PC-3 (cell line): ENCODE data around the gene DNAH17. TPM values are rescaled to one million over a fixed set of nuclear protein-coding genes. Genes with fewer than 3 reads are reported as not detected.
A peak's percentile ranks its signal among the peaks of the same experiment; 100 is the strongest.

ENCODE experiments used
- ATAC-seq: fragments of 200-7000 bp; cut with Tn5 transposase; 2 replicates; pipeline ENCODE4 v1.9.1; 2020; ENCODE audit warnings: mild to moderate bottlenecking, moderate library complexity
- BruUV-seq: library from RNA; stranded (reverse); fragments of 400-500 nt; replicated peaks from 2 replicates; lab custom pipeline; 2021; lab: Mats Ljungman, UMichigan
- CTCF ChIA-PET: fragments of 300-600 bp; sonication (Branson Sonifier 250); formaldehyde crosslinking; loops from one replicate; lab custom pipeline; 2022; ENCODE audit warnings: antibody characterized with exemption; lab: Charles Lee
- POLR2A ChIA-PET: fragments of 300-600 bp; sonication (Branson Sonifier 250); formaldehyde crosslinking; loops from one replicate; lab custom pipeline; 2022; ENCODE audit warnings: antibody characterized with exemption; ENCODE audit not compliant: unreplicated experiment; lab: Charles Lee
- DNase-seq: peaks from one replicate; pipeline ENCODE4 v3.0.0-alpha.2; 2015
- H2AFZ ChIP-seq: fragments of 300-600 bp; sonication (generic); 2 replicates; pipeline ENCODE4 v1.6.0; 2016; ENCODE audit warnings: antibody characterized with exemption, low read length
- H3F3A ChIP-seq: fragments of 300-600 bp; sonication (generic); one replicate; pipeline ENCODE4 v1.6.0; 2017; ENCODE audit warnings: antibody characterized with exemption, low read length, control low read depth, mild to moderate bottlenecking; ENCODE audit not compliant: unreplicated experiment
- H3K27ac ChIP-seq: fragments of 300-600 bp; sonication (generic); 2 replicates; pipeline ENCODE4 v1.5.1; 2016; ENCODE audit warnings: mild to moderate bottlenecking, low read length
- H3K27me3 ChIP-seq: fragments of 300-600 bp; sonication (generic); 2 replicates; pipeline ENCODE4 v1.6.1; 2016; ENCODE audit warnings: low read length, mixed read lengths
- H3K36me3 ChIP-seq: fragments of 300-600 bp; sonication (generic); 2 replicates; pipeline ENCODE4 v1.6.1; 2016; ENCODE audit warnings: low read depth, mixed run types, low read length, mixed read lengths
- H3K4me1 ChIP-seq: fragments of 300-600 bp; sonication (generic); 2 replicates; pipeline ENCODE4 v1.5.1; 2016; ENCODE audit warnings: low read length; ENCODE audit not compliant: insufficient read depth
- H3K4me2 ChIP-seq: fragments of 300-600 bp; sonication (generic); 2 replicates; pipeline ENCODE4 v1.6.0; 2016; ENCODE audit warnings: low read length
- H3K4me3 ChIP-seq: fragments of 300-600 bp; sonication (generic); 2 replicates; pipeline ENCODE4 v1.5.1; 2016; ENCODE audit warnings: mild to moderate bottlenecking, low read length, mixed read lengths
- H3K79me2 ChIP-seq: fragments of 300-600 bp; sonication (generic); 2 replicates; pipeline ENCODE4 v1.6.1; 2017; ENCODE audit warnings: low read length, mixed read lengths
- H3K9ac ChIP-seq: fragments of 300-600 bp; sonication (generic); 2 replicates; pipeline ENCODE4 v1.6.0; 2016; ENCODE audit warnings: mild to moderate bottlenecking, low read length
- H3K9me2 ChIP-seq: fragments of 300-600 bp; sonication (generic); replicated peaks from 2 replicates; pipeline ENCODE4 v1.6.1; 2016; ENCODE audit warnings: mixed run types, low read length, mixed read lengths
- H3K9me3 ChIP-seq: fragments of 300-600 bp; sonication (generic); 2 replicates; pipeline ENCODE4 v1.6.1; 2016; ENCODE audit warnings: low read length, mixed read lengths
- H4K20me1 ChIP-seq: fragments of 300-600 bp; sonication (generic); 2 replicates; pipeline ENCODE4 v1.6.1; 2016; ENCODE audit warnings: low read length, mixed read lengths
- CTCF ChIP-seq: fragments of 300-600 bp; sonication (generic); conservative IDR thresholded peaks from 2 replicates; pipeline ENCODE4 v1.5.1; 2017; ENCODE audit warnings: antibody characterized with exemption, low read depth, mild to moderate bottlenecking, low read length
- EZH2 ChIP-seq: fragments of 300-600 bp; sonication (generic); IDR thresholded peaks from one replicate; pipeline ENCODE4 v1.6.1; 2017; ENCODE audit warnings: antibody characterized with exemption, mild to moderate bottlenecking, low read length; ENCODE audit not compliant: unreplicated experiment
- EZH2phosphoT487 ChIP-seq: fragments of 300-600 bp; sonication (generic); IDR thresholded peaks from 2 replicates; pipeline ENCODE4 v1.6.1; 2018; ENCODE audit warnings: mild to moderate bottlenecking, antibody characterized with exemption, low read length, borderline replicate concordance
- intact Hi-C: fragments of 100-400 bp; cut with micrococcal nuclease; formaldehyde crosslinking; loops from 2 replicates; pipeline ENCODE4 v1.9.0; 2023
- total RNA-seq: library from RNA; depleted of rRNA; stranded (reverse); fragments of >200 nt; gene quantifications from 2 replicates; pipeline ENCODE4 v1.2.3, GENCODE V29; 2014

DNAH17 gene
- total RNA-seq, 1 experiment from 2014 or later = 0.04 TPM

GRCh38 chr17:78378225-78379130, 198.7 kb downstream of the DNAH17 start, which contains the start of gene PGS1:
PGS1 (plus strand) TSS chr17:78378649; CDS start chr17:78378666, 17 bp downstream.
- peaks cover 67% of the 10 kb centered on the region for H3K4me1 ChIP-seq
- H3K79me2 ChIP-seq = peaks cover 50% of the 10 kb centered on the region
- intact Hi-C loops = loop anchor here (2.0 kb wide), 1 partner anchor 18 kb away; the partner anchor contains the start of gene SOCS3

DNA sequence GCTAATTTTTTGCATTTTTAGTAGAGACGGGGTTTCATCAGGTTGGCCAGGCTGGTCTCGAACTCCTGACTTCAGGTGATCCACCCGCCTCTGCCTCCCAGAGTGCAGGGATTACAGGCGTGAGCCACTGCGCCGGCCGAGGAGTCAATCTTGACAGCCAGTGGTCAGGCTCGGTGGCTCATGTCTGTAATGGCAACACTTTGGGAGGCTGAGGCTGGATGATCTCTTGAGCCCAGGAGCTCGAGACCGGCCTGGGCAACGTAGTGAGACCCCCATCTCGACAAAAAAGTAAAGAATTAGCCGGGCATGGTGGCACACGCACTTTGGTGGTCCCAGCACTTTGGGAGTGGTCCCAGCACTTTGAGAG, 199.4 kb downstream of the DNAH17 start:
- intact Hi-C loops = loop anchor here (2.0 kb wide), 1 partner anchor 17 kb away; the partner anchor contains the start of gene SOCS3
- ATAC-seq = no peak
- peaks cover 67% of the 10 kb centered on the region for H3K4me1 ChIP-seq
- peak overlapping the region; percentile 81 for H3K4me2 ChIP-seq
- DNase-seq = no peak
- peaks cover 4% of the 10 kb centered on the region; the same call in 1 of the 2 replicates for H3K36me3 ChIP-seq
- H3K4me3 ChIP-seq = peak overlapping the region; percentile 78
- CTCF ChIA-PET = no interaction called here
- TF ChIP-seq CTCF (no peak), EZH2 (no peak), EZH2phosphoT487 (no peak)
- H2AFZ ChIP-seq = peak overlapping the region; percentile 94
- H3K27me3 ChIP-seq = no peaks in the 10 kb centered on the region
- H3K9me3 ChIP-seq = no peaks in the 10 kb centered on the region
- H4K20me1 ChIP-seq = peaks cover 20% of the 10 kb centered on the region; the same call in 1 of the 2 replicates
- H3K9ac ChIP-seq = peak overlapping the region; percentile 89
- H3K27ac ChIP-seq = no peak overlapping the region
- H3F3A ChIP-seq = peaks cover 9% of the 10 kb centered on the region
- POLR2A ChIA-PET = interaction anchor here (0.6 kb wide), 1 partner anchor 8 kb away, joined by 6 read pairs; no protein-coding TSS in a partner anchor
- H3K79me2 ChIP-seq = peaks cover 44% of the 10 kb centered on the region
- no peaks in the 10 kb centered on the region for H3K9me2 ChIP-seq
- no TSS peak for BruUV-seq

More at GRCh38 chr17:78378225-78379130, 198.7 kb downstream of the DNAH17 start, which contains the start of gene PGS1:
- H3F3A ChIP-seq = peaks cover 9% of the 10 kb centered on the region
- H3K36me3 ChIP-seq = peaks cover 5% of the 10 kb centered on the region; the same call in 1 of the 2 replicates
- TF ChIP-seq EZH2phosphoT487 = no peak
- TF ChIP-seq EZH2 = no peak
- 0 out of 2 replicates have a peak, but pooled peaks have one; percentile 9 for TF ChIP-seq CTCF
- H3K9me2 ChIP-seq = no peaks in the 10 kb centered on the region
- peak within 1 kb of the TSS; percentile 76 for H3K27ac ChIP-seq
- peak within 1 kb of the TSS; percentile 89 for H3K9ac ChIP-seq
- peak within 1 kb of the TSS; percentile 81 for H3K4me2 ChIP-seq
- H3K4me3 ChIP-seq = peak within 1 kb of the TSS; percentile 78
- DNase-seq = peak; percentile 78
- peak within 1 kb of the TSS; percentile 94 for H2AFZ ChIP-seq
- H3K27me3 ChIP-seq = no peaks in the 10 kb centered on the region
- ChIA-PET CTCF (no interaction called here), POLR2A (interaction anchor here (0.6 kb wide), 1 partner anchor 9 kb away, joined by 6 read pairs; no protein-coding TSS in a partner anchor)
- ATAC-seq = peak; percentile 62
- BruUV-seq = TSS peak; percentile 98
- H4K20me1 ChIP-seq = peaks cover 22% of the 10 kb centered on the region
- no peaks in the 10 kb centered on the region for H3K9me3 ChIP-seq
